GM23338 (cell line): ENCODE data around the gene BCAS1. TPM values are rescaled to one million over a fixed set of nuclear protein-coding genes. Genes with fewer than 3 reads are reported as not detected.

Experiments used
- ATAC-seq: fragments of 200-7000 bp; cut with Tn5 transposase; 3 replicates; pipeline ENCODE4 v1.9.1; 2020
- DNase-seq: peaks from one replicate; pipeline ENCODE4 v3.0.0-alpha.2; 2015; ENCODE audit warnings: low spot score
- H2AFZ ChIP-seq: fragments of 200-600 bp; sonication (generic); 2 replicates; pipeline ENCODE4 v1.8.0; 2016; ENCODE audit warnings: antibody characterized with exemption, mild to moderate bottlenecking, moderate library complexity
- H3F3A ChIP-seq: fragments of 200-600 bp; sonication (generic); replicated peaks from 2 replicates; pipeline ENCODE4 v1.8.0; 2017; ENCODE audit warnings: antibody characterized with exemption, mixed run types, low read depth
- H3K27ac ChIP-seq: fragments of 200-600 bp; sonication (generic); 2 replicates; pipeline ENCODE4 v1.6.1; 2016; ENCODE audit warnings: low read depth
- H3K27me3 ChIP-seq: fragments of 200-600 bp; sonication (generic); 2 replicates; pipeline ENCODE4 v1.8.0; 2016; ENCODE audit warnings: mild to moderate bottlenecking, mixed run types, moderate library complexity; ENCODE audit not compliant: insufficient read depth
- H3K36me3 ChIP-seq: fragments of 200-600 bp; sonication (generic); 2 replicates; pipeline ENCODE4 v1.8.0; 2016; ENCODE audit warnings: mild to moderate bottlenecking; ENCODE audit not compliant: insufficient read depth
- H3K4me1 ChIP-seq: fragments of 200-600 bp; sonication (generic); 2 replicates; pipeline ENCODE4 v1.8.0; 2016; ENCODE audit warnings: mild to moderate bottlenecking, moderate library complexity; ENCODE audit not compliant: insufficient read depth
- H3K4me2 ChIP-seq: fragments of 200-600 bp; sonication (generic); 2 replicates; pipeline ENCODE4 v1.7.1; 2017; ENCODE audit warnings: mixed run types
- H3K4me3 ChIP-seq: fragments of 200-600 bp; sonication (generic); 2 replicates; pipeline ENCODE4 v1.6.1; 2016; ENCODE audit warnings: mixed run types
- H3K79me2 ChIP-seq: fragments of 200-600 bp; sonication (generic); replicated peaks from 2 replicates; pipeline ENCODE4 v1.8.0; 2017; ENCODE audit warnings: mild to moderate bottlenecking; ENCODE audit not compliant: insufficient read depth
- H3K9me2 ChIP-seq: fragments of 200-600 bp; sonication (generic); 2 replicates; pipeline ENCODE4 v1.8.0; 2017; ENCODE audit not compliant: insufficient read depth
- H4K20me1 ChIP-seq: fragments of 200-600 bp; sonication (generic); replicated peaks from 2 replicates; pipeline ENCODE4 v1.8.0; 2017; ENCODE audit warnings: mild to moderate bottlenecking; ENCODE audit not compliant: insufficient read depth
- H3K27ac Mint-ChIP-seq: 2 replicates; pipeline ENCODE4 v1.8.0; 2020; ENCODE audit warnings: inconsistent platforms, mild to moderate bottlenecking, moderate library complexity, mixed read lengths
- H3K27me3 Mint-ChIP-seq: 3 replicates; pipeline ENCODE4 v1.8.0; 2022; ENCODE audit warnings: low read depth, mild to moderate bottlenecking, moderate library complexity, mixed read lengths, inconsistent platforms; ENCODE audit not compliant: insufficient read depth, poor library complexity
- H3K36me3 Mint-ChIP-seq: 3 replicates; pipeline ENCODE4 v1.8.0; 2021; ENCODE audit warnings: low read depth, mild to moderate bottlenecking, inconsistent platforms, moderate library complexity, mixed read lengths
- H3K4me1 Mint-ChIP-seq: 3 replicates; pipeline ENCODE4 v1.8.0; 2020; ENCODE audit warnings: mild to moderate bottlenecking, inconsistent platforms, mixed read lengths
- H3K4me3 Mint-ChIP-seq: 3 replicates; pipeline ENCODE4 v1.8.0; 2021; ENCODE audit warnings: moderate library complexity, mild to moderate bottlenecking, inconsistent platforms, mixed read lengths
- H3K9me3 Mint-ChIP-seq: 3 replicates; pipeline ENCODE4 v1.8.0; 2020; ENCODE audit warnings: moderate library complexity, mild to moderate bottlenecking, inconsistent platforms, mixed read lengths
- CTCF ChIP-seq, 2 experiments: fragments of 200-600 bp in 1 of 2; sonication (generic) in 1 of 2; conservative IDR thresholded peaks; 2 replicates each; pipeline versions ENCODE4 v1.5.1 to v1.6.1; 2016 to 2017; ENCODE audit warnings: antibody characterized with exemption in 2 of 2, low read depth in 2 of 2, mild to moderate bottlenecking in 2 of 2, moderate library complexity in 1 of 2
- ETS1 ChIP-seq: IDR thresholded peaks from 2 replicates; pipeline ENCODE4 v1.6.1; 2016; ENCODE audit warnings: antibody characterized with exemption
- EZH2phosphoT487 ChIP-seq: fragments of 200-600 bp; sonication (generic); IDR thresholded peaks from one replicate; pipeline ENCODE4 v1.8.1; 2018; ENCODE audit warnings: antibody characterized with exemption; ENCODE audit not compliant: unreplicated experiment
- JUNB ChIP-seq: IDR thresholded peaks from one replicate; pipeline ENCODE4 v1.6.1; 2016; ENCODE audit warnings: antibody characterized with exemption; ENCODE audit not compliant: unreplicated experiment
- NANOG ChIP-seq: IDR thresholded peaks from 2 replicates; pipeline ENCODE4 v1.6.1; 2016; ENCODE audit warnings: antibody characterized with exemption, borderline replicate concordance
- REST ChIP-seq: IDR thresholded peaks from one replicate; pipeline ENCODE4 v1.6.1; 2018; ENCODE audit warnings: antibody characterized with exemption; ENCODE audit not compliant: unreplicated experiment
- STAT1 ChIP-seq: IDR thresholded peaks from one replicate; pipeline ENCODE4 v1.6.1; 2016; ENCODE audit warnings: antibody characterized with exemption; ENCODE audit not compliant: unreplicated experiment
- ZNF114 ChIP-seq: fragments of 250-450 bp; sonication (Bioruptor Pico); IDR thresholded peaks from 2 replicates; pipeline ENCODE4 v1.5.0; 2020; ENCODE audit warnings: mild to moderate bottlenecking, moderate library complexity
- ZNF331 ChIP-seq: fragments of 250-450 bp; sonication (Bioruptor Pico); IDR thresholded peaks from 2 replicates; pipeline ENCODE4 v1.5.0; 2020; ENCODE audit warnings: low read depth, mild to moderate bottlenecking, moderate library complexity
- ZNF462 ChIP-seq: fragments of 250-450 bp; sonication (Bioruptor Pico); IDR thresholded peaks from 2 replicates; pipeline ENCODE4 v1.5.0; 2020; ENCODE audit warnings: mild to moderate bottlenecking, moderate library complexity
- polyA plus RNA-seq: library from polyadenylated mRNA; unstranded; fragments of >200 nt; fragmentation: Nextera tagmentation; extraction: Ambion mirVana; gene quantifications from 2 replicates; pipeline ENCODE4 v1.2.1, GENCODE V29; 2016
- total RNA-seq: library from RNA; depleted of rRNA; stranded (reverse); fragments of >200 nt; shearing (Covaris generic); gene quantifications from 2 replicates; pipeline ENCODE4 v1.2.3, GENCODE V29; 2014

The BCAS1 gene
- total and polyA plus RNA-seq, 2 experiments from 2014 or later: 0.17 to 0.19 TPM

GRCh38 chr20:54038961-54039360 lies 31.4 kb downstream of the BCAS1 start (continued):
- TF ChIP-seq STAT1: no peak
- TF ChIP-seq JUNB: no peak
- no peak for TF ChIP-seq CTCF (conservative IDR thresholded peaks at IDR 0.05; ENCODE audit: low read depth in 2 of 2)
- TF ChIP-seq NANOG: no peak

GRCh38 chr20:54037525-54037924 lies 32.9 kb downstream of the BCAS1 start:
- no peak overlapping the region for H3K4me3 Mint-ChIP-seq
- no peak overlapping the region for H2AFZ ChIP-seq
- no peaks in the 10 kb centered on the region for H3K4me1 ChIP-seq
- peaks cover 2% of the 10 kb centered on the region for H3K27me3 Mint-ChIP-seq
- no peaks in the 10 kb centered on the region for H3K4me1 Mint-ChIP-seq
- H3K9me2 ChIP-seq: no peaks in the 10 kb centered on the region; the same call in 1 of the 2 replicates
- no peak overlapping the region for H3K4me3 ChIP-seq
- no peaks in the 10 kb centered on the region for H3K36me3 Mint-ChIP-seq
- no peaks in the 10 kb centered on the region for H3K27me3 ChIP-seq
- no peak overlapping the region for H3K27ac ChIP-seq
- H3K4me2 ChIP-seq: no peak overlapping the region
- no peaks in the 10 kb centered on the region for H3K36me3 ChIP-seq
- H3K9me3 Mint-ChIP-seq: no peaks in the 10 kb centered on the region
- no peaks in the 10 kb centered on the region for H3K79me2 ChIP-seq
- ATAC-seq: no peak
- H4K20me1 ChIP-seq: no peaks in the 10 kb centered on the region
- DNase-seq: no peak
- no peaks in the 10 kb centered on the region for H3F3A ChIP-seq
- no peak overlapping the region for H3K27ac Mint-ChIP-seq
- TF ChIP-seq ZNF331 (CRISPR knock-in tag) (no peak), NANOG (no peak), ZNF114 (no peak), REST (no peak), STAT1 (no peak), CTCF (conservative IDR thresholded peaks at IDR 0.05; ENCODE audit: low read depth in 2 of 2) (no peak), ZNF462 (CRISPR knock-in tag) (no peak), JUNB (no peak), ETS1 (no peak), EZH2phosphoT487 (no peak)
